Neural progenitor cell (in vitro differentiated cells): ENCODE data around the gene UNK. TPM values are rescaled to one million over a fixed set of nuclear protein-coding genes. Genes with fewer than 3 reads are reported as not detected.

Experiments
- DNase-seq: peaks from one replicate; pipeline ENCODE4 v3.0.0-alpha.2; 2016; ENCODE audit warnings: low spot score
- H2AFZ ChIP-seq: fragments of 200-600 bp; sonication (generic); replicated peaks from 2 replicates; pipeline ENCODE4 v1.6.1; 2016; ENCODE audit warnings: antibody characterized with exemption
- H3F3A ChIP-seq: fragments of 200-600 bp; sonication (generic); 2 replicates; pipeline ENCODE4 v1.6.1; 2016; ENCODE audit warnings: antibody characterized with exemption, low read depth
- H3K27ac ChIP-seq: fragments of 200-600 bp; sonication (generic); 2 replicates; pipeline ENCODE4 v1.5.1; 2016; ENCODE audit warnings: mild to moderate bottlenecking
- H3K27me3 ChIP-seq: fragments of 200-600 bp; sonication (generic); 2 replicates; pipeline ENCODE4 v1.6.1; 2016; ENCODE audit warnings: mild to moderate bottlenecking, moderate library complexity
- H3K36me3 ChIP-seq: fragments of 200-600 bp; sonication (generic); 2 replicates; pipeline ENCODE4 v1.5.1; 2016
- H3K4me1 ChIP-seq: fragments of 200-600 bp; sonication (generic); 2 replicates; pipeline ENCODE4 v1.6.1; 2016; ENCODE audit warnings: mixed run types
- H3K4me2 ChIP-seq: fragments of 200-600 bp; sonication (generic); 2 replicates; pipeline ENCODE4 v1.6.1; 2016
- H3K4me3 ChIP-seq: fragments of 200-600 bp; sonication (generic); 2 replicates; pipeline ENCODE4 v1.5.1; 2016
- H3K79me2 ChIP-seq: fragments of 200-600 bp; sonication (generic); 2 replicates; pipeline ENCODE4 v1.6.1; 2016; ENCODE audit warnings: low read depth
- H3K9ac ChIP-seq: fragments of 200-600 bp; sonication (generic); 2 replicates; pipeline ENCODE4 v1.6.1; 2016
- H3K9me3 ChIP-seq: fragments of 200-600 bp; sonication (generic); 2 replicates; pipeline ENCODE4 v1.5.1; 2016; ENCODE audit warnings: low read depth
- H4K20me1 ChIP-seq: fragments of 200-600 bp; sonication (generic); 2 replicates; pipeline ENCODE4 v1.6.1; 2016; ENCODE audit warnings: low read depth
- H3K27ac Mint-ChIP-seq: 3 replicates; pipeline ENCODE4 v1.8.0; 2021; ENCODE audit warnings: mixed read lengths
- H3K27me3 Mint-ChIP-seq: 2 replicates; pipeline ENCODE4 v1.8.0; 2022; ENCODE audit warnings: low read depth, mild to moderate bottlenecking, inconsistent platforms, moderate library complexity, mixed read lengths; ENCODE audit not compliant: insufficient read depth
- H3K36me3 Mint-ChIP-seq: 3 replicates; pipeline ENCODE4 v1.8.0; 2021; ENCODE audit warnings: mixed read lengths
- H3K4me1 Mint-ChIP-seq: 3 replicates; pipeline ENCODE4 v1.8.0; 2021; ENCODE audit warnings: mixed read lengths
- H3K4me3 Mint-ChIP-seq: 3 replicates; pipeline ENCODE4 v1.8.0; 2021; ENCODE audit warnings: mild to moderate bottlenecking, moderate library complexity, mixed read lengths
- H3K9me3 Mint-ChIP-seq: 3 replicates; pipeline ENCODE4 v1.8.0; 2020; ENCODE audit warnings: mixed read lengths
- EZH2 ChIP-seq: fragments of 200-600 bp; sonication (generic); IDR thresholded peaks from 2 replicates; pipeline ENCODE4 v1.6.1; 2017; ENCODE audit warnings: antibody characterized with exemption, mild to moderate bottlenecking, moderate library complexity
- EZH2phosphoT487 ChIP-seq: fragments of 200-600 bp; sonication (generic); IDR thresholded peaks from 2 replicates; pipeline ENCODE4 v1.6.1; 2017; ENCODE audit warnings: antibody characterized with exemption
- total RNA-seq: library from RNA; depleted of rRNA; stranded (reverse); fragments of >200 nt; gene quantifications from 2 replicates; pipeline ENCODE4 v1.2.3, GENCODE V29; 2015; ENCODE audit warnings: low replicate concordance
- TF ChIP-seq, protein P1 (sequence below): fragments of 200-600 bp; sonication (generic); IDR thresholded peaks from 2 replicates; pipeline ENCODE4 v1.5.1; 2017; ENCODE audit warnings: antibody characterized with exemption, mild to moderate bottlenecking

Gene UNK
- total RNA-seq, 1 donor from 2014 or later: 38.5 TPM

DNA sequence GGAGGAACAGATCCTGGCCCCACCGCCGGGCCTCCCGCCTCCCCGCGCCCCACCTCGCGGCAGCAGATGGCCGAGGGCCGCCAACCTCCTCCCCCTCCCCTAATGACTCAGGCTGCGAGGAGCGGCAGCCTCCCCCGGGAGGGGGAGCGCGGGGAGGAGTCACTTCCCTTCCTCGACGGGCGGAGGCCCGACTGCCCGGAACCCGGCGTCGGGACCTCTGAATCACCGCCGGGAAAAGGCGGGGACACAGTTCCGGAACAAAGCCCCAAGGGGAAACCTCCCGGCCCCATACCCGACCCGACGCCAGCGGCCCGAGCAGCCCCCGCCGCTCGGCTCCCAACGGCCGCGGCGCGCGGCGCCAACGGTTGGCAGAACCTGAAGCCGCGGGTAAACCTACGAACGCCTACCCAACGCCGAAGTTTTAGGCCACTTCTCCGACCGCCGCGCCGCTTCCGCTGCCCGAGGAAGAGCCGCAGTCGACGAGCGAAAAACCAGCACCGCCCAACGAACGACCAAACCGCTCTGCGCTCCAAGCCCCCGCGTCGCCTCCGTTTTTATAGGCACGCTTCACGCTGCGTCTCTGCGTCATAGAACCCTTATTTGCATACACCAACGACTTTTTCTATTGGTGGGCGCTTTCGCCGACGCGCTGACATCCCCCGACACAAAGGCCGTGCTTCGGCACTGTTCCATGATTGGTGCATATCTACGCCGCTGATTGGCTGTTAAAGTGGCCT lies 5.2 kb upstream of the UNK start:
- peaks cover 29% of the 10 kb centered on the region for H3K36me3 Mint-ChIP-seq
- peak; percentile 99 for DNase-seq
- Histone ChIP-seq H3K36me3 (peaks cover 16% of the 10 kb centered on the region), H3F3A (peaks cover 73% of the 10 kb centered on the region), H3K27ac (peak overlapping the region; percentile 92), H3K4me3 (peak overlapping the region; percentile 99), H3K9me3 (no peaks in the 10 kb centered on the region), H3K79me2 (peaks cover 31% of the 10 kb centered on the region), H3K9ac (peak overlapping the region; percentile 97), H3K27me3 (no peaks in the 10 kb centered on the region), H3K4me2 (peak overlapping the region; percentile 100), H2AFZ (no peak overlapping the region), H4K20me1 (peaks cover 48% of the 10 kb centered on the region), H3K4me1 (peaks cover 25% of the 10 kb centered on the region)
- TF ChIP-seq EZH2 (no peak), EZH2phosphoT487 (no peak)
- TF ChIP-seq, protein P1, sequence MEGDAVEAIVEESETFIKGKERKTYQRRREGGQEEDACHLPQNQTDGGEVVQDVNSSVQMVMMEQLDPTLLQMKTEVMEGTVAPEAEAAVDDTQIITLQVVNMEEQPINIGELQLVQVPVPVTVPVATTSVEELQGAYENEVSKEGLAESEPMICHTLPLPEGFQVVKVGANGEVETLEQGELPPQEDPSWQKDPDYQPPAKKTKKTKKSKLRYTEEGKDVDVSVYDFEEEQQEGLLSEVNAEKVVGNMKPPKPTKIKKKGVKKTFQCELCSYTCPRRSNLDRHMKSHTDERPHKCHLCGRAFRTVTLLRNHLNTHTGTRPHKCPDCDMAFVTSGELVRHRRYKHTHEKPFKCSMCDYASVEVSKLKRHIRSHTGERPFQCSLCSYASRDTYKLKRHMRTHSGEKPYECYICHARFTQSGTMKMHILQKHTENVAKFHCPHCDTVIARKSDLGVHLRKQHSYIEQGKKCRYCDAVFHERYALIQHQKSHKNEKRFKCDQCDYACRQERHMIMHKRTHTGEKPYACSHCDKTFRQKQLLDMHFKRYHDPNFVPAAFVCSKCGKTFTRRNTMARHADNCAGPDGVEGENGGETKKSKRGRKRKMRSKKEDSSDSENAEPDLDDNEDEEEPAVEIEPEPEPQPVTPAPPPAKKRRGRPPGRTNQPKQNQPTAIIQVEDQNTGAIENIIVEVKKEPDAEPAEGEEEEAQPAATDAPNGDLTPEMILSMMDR: peak; percentile 18
- H3K27ac Mint-ChIP-seq: peak overlapping the region; percentile 100
- H3K4me3 Mint-ChIP-seq: peak overlapping the region; percentile 100
- H3K4me1 Mint-ChIP-seq: peaks cover 34% of the 10 kb centered on the region
- H3K9me3 Mint-ChIP-seq: peaks cover 2% of the 10 kb centered on the region
- peaks cover 7% of the 10 kb centered on the region for H3K27me3 Mint-ChIP-seq

DNA sequence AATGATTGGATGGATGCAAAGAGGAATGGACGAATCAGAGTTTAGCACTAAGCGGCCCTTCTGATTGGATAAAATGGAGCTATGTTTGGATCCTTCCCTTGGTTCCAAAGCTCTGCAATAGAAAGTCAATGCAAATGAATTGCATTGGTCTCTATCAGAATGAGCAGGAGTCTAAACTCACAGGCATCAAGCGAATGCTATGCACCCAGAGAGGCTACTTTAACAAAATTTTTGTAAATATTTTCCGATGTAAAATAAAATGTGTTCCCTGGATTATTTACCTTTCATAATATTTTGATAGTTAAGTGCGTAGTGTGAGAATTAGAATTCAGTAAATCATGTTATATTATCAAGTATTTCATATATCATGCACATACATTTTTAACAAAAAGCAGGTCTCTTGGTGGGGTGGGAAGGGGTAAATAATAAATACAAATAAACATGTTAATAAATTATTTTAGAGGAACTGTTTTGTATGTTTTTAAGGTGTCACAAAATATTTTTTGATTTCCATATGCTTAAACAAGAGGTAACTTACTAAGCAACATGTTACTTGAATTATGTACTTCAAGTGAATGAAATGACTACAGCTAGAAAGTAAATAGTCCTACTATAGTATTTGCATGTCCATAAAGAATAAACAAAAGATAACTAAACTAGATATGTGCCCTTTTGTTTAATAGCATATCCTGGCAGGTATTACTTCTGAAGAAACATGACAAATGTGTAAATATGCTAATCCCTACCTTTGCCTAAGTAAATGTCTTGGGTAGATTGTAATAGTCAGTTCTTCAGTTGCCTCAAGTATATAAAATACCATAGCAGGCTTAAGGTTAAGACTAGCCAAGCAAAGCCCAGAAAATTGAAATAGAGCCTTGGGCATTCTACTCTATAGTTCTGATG lies 4.4 kb upstream of the UNK start:
- Histone ChIP-seq H3F3A (peaks cover 71% of the 10 kb centered on the region), H2AFZ (no peak overlapping the region), H3K4me2 (peak overlapping the region; percentile 61), H3K4me3 (peak overlapping the region; percentile 24), H3K9me3 (no peaks in the 10 kb centered on the region), H3K27me3 (no peaks in the 10 kb centered on the region), H4K20me1 (peaks cover 42% of the 10 kb centered on the region), H3K79me2 (peaks cover 35% of the 10 kb centered on the region), H3K36me3 (peaks cover 16% of the 10 kb centered on the region), H3K27ac (no peak overlapping the region), H3K4me1 (peaks cover 25% of the 10 kb centered on the region), H3K9ac (no peak overlapping the region)
- peak overlapping the region; percentile 100 for H3K4me3 Mint-ChIP-seq
- no peak for DNase-seq
- H3K36me3 Mint-ChIP-seq: peaks cover 29% of the 10 kb centered on the region
- no peak overlapping the region for H3K27ac Mint-ChIP-seq
- TF ChIP-seq EZH2 (no peak), EZH2phosphoT487 (no peak)
- TF ChIP-seq, protein P1: no peak
- H3K27me3 Mint-ChIP-seq: peaks cover 10% of the 10 kb centered on the region
- H3K9me3 Mint-ChIP-seq: peaks cover 2% of the 10 kb centered on the region
- H3K4me1 Mint-ChIP-seq: peaks cover 36% of the 10 kb centered on the region

DNA sequence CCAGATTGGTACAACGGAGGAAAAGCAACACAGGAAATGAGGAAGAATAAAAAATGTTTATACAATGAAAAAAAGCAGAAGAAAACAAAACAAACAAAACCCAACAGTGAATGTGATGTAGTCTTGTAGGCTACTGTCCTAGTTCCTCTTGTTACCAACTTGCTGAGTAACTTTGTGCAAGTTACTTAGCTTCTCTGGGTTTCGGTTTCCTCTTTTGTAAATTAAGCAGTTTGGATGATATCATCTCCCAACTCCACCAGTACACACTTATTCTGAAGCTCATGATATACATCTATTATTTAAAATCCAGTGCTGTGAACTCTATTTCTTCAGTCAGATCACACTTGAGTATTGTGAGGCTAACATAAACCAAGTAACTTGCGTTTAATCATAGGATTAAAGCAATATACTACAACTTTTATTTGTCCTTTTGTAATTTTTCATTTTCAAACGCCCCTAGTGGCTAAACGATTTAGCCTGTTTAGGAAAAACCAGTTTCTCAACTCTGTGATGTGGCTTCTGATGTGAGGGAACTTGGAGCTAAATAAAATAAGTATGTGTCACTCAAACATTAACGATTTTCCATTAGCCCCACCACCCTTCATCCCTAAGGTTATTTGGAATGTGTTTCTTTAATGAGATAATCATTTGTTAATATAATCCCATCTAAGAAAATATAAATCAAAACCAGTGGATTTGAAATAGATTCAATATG lies 1.4 kb upstream of the UNK start:
- no peaks in the 10 kb centered on the region for H3K9me3 ChIP-seq
- H3K9me3 Mint-ChIP-seq: peaks cover 2% of the 10 kb centered on the region
- H3F3A ChIP-seq: peaks cover 50% of the 10 kb centered on the region
- H3K36me3 Mint-ChIP-seq: peaks cover 16% of the 10 kb centered on the region
- H3K27ac ChIP-seq: no peak overlapping the region
- no peak for DNase-seq
- peaks cover 48% of the 10 kb centered on the region for H3K79me2 ChIP-seq
- peaks cover 4% of the 10 kb centered on the region for H3K36me3 ChIP-seq
- peaks cover 26% of the 10 kb centered on the region for H3K4me1 ChIP-seq
- H3K27me3 ChIP-seq: no peaks in the 10 kb centered on the region
- H4K20me1 ChIP-seq: peaks cover 13% of the 10 kb centered on the region
- peaks cover 41% of the 10 kb centered on the region for H3K4me1 Mint-ChIP-seq
- H2AFZ ChIP-seq: peak overlapping the region; percentile 59
- peak overlapping the region; percentile 96 for H3K27ac Mint-ChIP-seq
- peak overlapping the region; percentile 91 for H3K4me3 Mint-ChIP-seq
- no peak overlapping the region for H3K4me2 ChIP-seq
- TF ChIP-seq EZH2phosphoT487: no peak
- TF ChIP-seq, protein P1: peak; percentile 64
- H3K9ac ChIP-seq: no peak overlapping the region
- no peak overlapping the region for H3K4me3 ChIP-seq
- H3K27me3 Mint-ChIP-seq: peaks cover 10% of the 10 kb centered on the region
